Epidermal melanocyte (primary cell): Measurements from ENCODE around the gene CREG2.

Experiments used
- DNase-seq: peaks from one replicate; pipeline ENCODE4 v3.0.0; 2011; ENCODE audit warnings: low spot score; ENCODE audit not compliant: insufficient read length

The CREG2 gene

GRCh38 chr2:101308432-101309210 lies 78.7 kb downstream of the CREG2 start, which contains the start of gene RNF149:
Gene RNF149, minus strand, starts transcription at chr2:101308701. Its CDS starts 113 bp downstream, at chr2:101308588.
- DNase-seq, result peak; percentile 98

GRCh38 chr2:101307950-101308431 lies 79.3 kb downstream of the CREG2 start:
- DNase-seq, result no peak

- no peak for DNase-seq
Observed at GRCh38 chr2:101307503-101307902, 79.8 kb downstream of the CREG2 start.

GRCh38 chr2:101306410-101306809 lies 80.9 kb downstream of the CREG2 start:
- DNase-seq, result no peak

- no peak for DNase-seq
Observed at GRCh38 chr2:101305492-101306078, 81.7 kb downstream of the CREG2 start.

- DNase-seq, result no peak
Observed at GRCh38 chr2:101305035-101305434, 82.3 kb downstream of the CREG2 start.

GRCh38 chr2:101303688-101304087 lies 83.6 kb downstream of the CREG2 start:
- no peak for DNase-seq

GRCh38 chr2:101302016-101302415 lies 85.3 kb downstream of the CREG2 start:
- no peak for DNase-seq

- no peak for DNase-seq
Observed at GRCh38 chr2:101300836-101301235, 86.5 kb downstream of the CREG2 start.

GRCh38 chr2:101300164-101300563 lies 87.1 kb downstream of the CREG2 start:
- DNase-seq, result no peak

- DNase-seq, result no peak
Observed at GRCh38 chr2:101299604-101300003, 87.7 kb downstream of the CREG2 start.

- DNase-seq, result no peak
Observed at GRCh38 chr2:101297383-101297782, 89.9 kb downstream of the CREG2 start.

GRCh38 chr2:101296371-101296770 lies 90.9 kb downstream of the CREG2 start:
- DNase-seq, result no peak

GRCh38 chr2:101295895-101296294 lies 91.4 kb downstream of the CREG2 start:
- DNase-seq, result no peak
